PC-3 (cell line): ENCODE measurements around the gene SPTLC2. TPM values are rescaled to one million over a fixed set of nuclear protein-coding genes. Genes with fewer than 3 reads are reported as not detected.
A peak's percentile ranks its signal among the peaks of the same experiment; 100 is the strongest.
"Not testable (repeated sequence)": the region's sequence is repeated elsewhere in the genome, so short reads cannot be mapped to it uniquely, and the experiment has no call there.

Experiments used
- ATAC-seq: fragments of 200-7000 bp; cut with Tn5 transposase; 2 replicates; pipeline ENCODE4 v1.9.1; 2020; ENCODE audit warnings: mild to moderate bottlenecking, moderate library complexity
- BruUV-seq: library from RNA; stranded (reverse); fragments of 400-500 nt; replicated peaks from 2 replicates; lab custom pipeline; 2021; lab: Mats Ljungman, UMichigan
- CTCF ChIA-PET: fragments of 300-600 bp; sonication (Branson Sonifier 250); formaldehyde crosslinking; loops from one replicate; lab custom pipeline; 2022; ENCODE audit warnings: antibody characterized with exemption; lab: Charles Lee
- POLR2A ChIA-PET: fragments of 300-600 bp; sonication (Branson Sonifier 250); formaldehyde crosslinking; loops from one replicate; lab custom pipeline; 2022; ENCODE audit warnings: antibody characterized with exemption; ENCODE audit not compliant: unreplicated experiment; lab: Charles Lee
- DNase-seq: peaks from one replicate; pipeline ENCODE4 v3.0.0-alpha.2; 2015
- H2AFZ ChIP-seq: fragments of 300-600 bp; sonication (generic); 2 replicates; pipeline ENCODE4 v1.6.0; 2016; ENCODE audit warnings: antibody characterized with exemption, low read length
- H3F3A ChIP-seq: fragments of 300-600 bp; sonication (generic); one replicate; pipeline ENCODE4 v1.6.0; 2017; ENCODE audit warnings: antibody characterized with exemption, low read length, control low read depth, mild to moderate bottlenecking; ENCODE audit not compliant: unreplicated experiment
- H3K27ac ChIP-seq: fragments of 300-600 bp; sonication (generic); 2 replicates; pipeline ENCODE4 v1.5.1; 2016; ENCODE audit warnings: mild to moderate bottlenecking, low read length
- H3K27me3 ChIP-seq: fragments of 300-600 bp; sonication (generic); 2 replicates; pipeline ENCODE4 v1.6.1; 2016; ENCODE audit warnings: low read length, mixed read lengths
- H3K36me3 ChIP-seq: fragments of 300-600 bp; sonication (generic); 2 replicates; pipeline ENCODE4 v1.6.1; 2016; ENCODE audit warnings: low read depth, mixed run types, low read length, mixed read lengths
- H3K4me1 ChIP-seq: fragments of 300-600 bp; sonication (generic); 2 replicates; pipeline ENCODE4 v1.5.1; 2016; ENCODE audit warnings: low read length; ENCODE audit not compliant: insufficient read depth
- H3K4me2 ChIP-seq: fragments of 300-600 bp; sonication (generic); 2 replicates; pipeline ENCODE4 v1.6.0; 2016; ENCODE audit warnings: low read length
- H3K4me3 ChIP-seq: fragments of 300-600 bp; sonication (generic); 2 replicates; pipeline ENCODE4 v1.5.1; 2016; ENCODE audit warnings: mild to moderate bottlenecking, low read length, mixed read lengths
- H3K79me2 ChIP-seq: fragments of 300-600 bp; sonication (generic); 2 replicates; pipeline ENCODE4 v1.6.1; 2017; ENCODE audit warnings: low read length, mixed read lengths
- H3K9ac ChIP-seq: fragments of 300-600 bp; sonication (generic); 2 replicates; pipeline ENCODE4 v1.6.0; 2016; ENCODE audit warnings: mild to moderate bottlenecking, low read length
- H3K9me2 ChIP-seq: fragments of 300-600 bp; sonication (generic); replicated peaks from 2 replicates; pipeline ENCODE4 v1.6.1; 2016; ENCODE audit warnings: mixed run types, low read length, mixed read lengths
- H3K9me3 ChIP-seq: fragments of 300-600 bp; sonication (generic); 2 replicates; pipeline ENCODE4 v1.6.1; 2016; ENCODE audit warnings: low read length, mixed read lengths
- H4K20me1 ChIP-seq: fragments of 300-600 bp; sonication (generic); 2 replicates; pipeline ENCODE4 v1.6.1; 2016; ENCODE audit warnings: low read length, mixed read lengths
- CTCF ChIP-seq: fragments of 300-600 bp; sonication (generic); conservative IDR thresholded peaks from 2 replicates; pipeline ENCODE4 v1.5.1; 2017; ENCODE audit warnings: antibody characterized with exemption, low read depth, mild to moderate bottlenecking, low read length
- EZH2 ChIP-seq: fragments of 300-600 bp; sonication (generic); IDR thresholded peaks from one replicate; pipeline ENCODE4 v1.6.1; 2017; ENCODE audit warnings: antibody characterized with exemption, mild to moderate bottlenecking, low read length; ENCODE audit not compliant: unreplicated experiment
- EZH2phosphoT487 ChIP-seq: fragments of 300-600 bp; sonication (generic); IDR thresholded peaks from 2 replicates; pipeline ENCODE4 v1.6.1; 2018; ENCODE audit warnings: mild to moderate bottlenecking, antibody characterized with exemption, low read length, borderline replicate concordance
- intact Hi-C: fragments of 100-400 bp; cut with micrococcal nuclease; formaldehyde crosslinking; loops from 2 replicates; pipeline ENCODE4 v1.9.0; 2023
- total RNA-seq: library from RNA; depleted of rRNA; stranded (reverse); fragments of >200 nt; gene quantifications from 2 replicates; pipeline ENCODE4 v1.2.3, GENCODE V29; 2014

SPTLC2 gene
- total RNA-seq, 1 experiment from 2014 or later: 27.6 TPM

- no peak overlapping the region for H3K9ac ChIP-seq
- no peak overlapping the region for H3K4me2 ChIP-seq
- no peaks in the 10 kb centered on the region for H3K79me2 ChIP-seq
- no peak for TF ChIP-seq CTCF
- TF ChIP-seq EZH2phosphoT487: no peak
- TF ChIP-seq EZH2: no peak
- CTCF ChIA-PET: interaction anchor here (0.6 kb wide), 1 partner anchor 498 kb away, joined by 4 read pairs; no protein-coding TSS in a partner anchor
- no peaks in the 10 kb centered on the region for H3K9me3 ChIP-seq
- ATAC-seq (no peak), DNase-seq (no peak)
- POLR2A ChIA-PET: no interaction called here
- no peaks in the 10 kb centered on the region for H3K9me2 ChIP-seq
- intact Hi-C loops: no loop called here
- H2AFZ ChIP-seq: no peak overlapping the region
- no TSS peak for BruUV-seq
- no peaks in the 10 kb centered on the region for H3F3A ChIP-seq
- no peaks in the 10 kb centered on the region for H4K20me1 ChIP-seq
- no peak overlapping the region for H3K27ac ChIP-seq
- no peaks in the 10 kb centered on the region for H3K36me3 ChIP-seq
- H3K27me3 ChIP-seq: no peaks in the 10 kb centered on the region
- peaks cover 10% of the 10 kb centered on the region for H3K4me1 ChIP-seq
- H3K4me3 ChIP-seq: no peak overlapping the region
Observed at GRCh38 chr14:77640756-77641533, 24.5 kb upstream of the SPTLC2 start.

GRCh38 chr14:77638771-77639171, 22.3 kb upstream of the SPTLC2 start:
- ATAC-seq (peak; percentile 70), DNase-seq (peak; percentile 82)
- no peaks in the 10 kb centered on the region for H3K27me3 ChIP-seq
- peak overlapping the region; percentile 83 for H3K27ac ChIP-seq
- POLR2A ChIA-PET: no interaction called here
- no peaks in the 10 kb centered on the region for H3F3A ChIP-seq
- H3K4me1 ChIP-seq: peaks cover 10% of the 10 kb centered on the region
- no peaks in the 10 kb centered on the region for H4K20me1 ChIP-seq
- no peaks in the 10 kb centered on the region for H3K79me2 ChIP-seq
- H3K9ac ChIP-seq: peak overlapping the region; percentile 33
- TF ChIP-seq EZH2phosphoT487 (no peak), EZH2 (no peak), CTCF (no peak)
- 0 out of 2 replicates have a peak overlapping the region, but pooled peaks have one; percentile 15 for H2AFZ ChIP-seq
- BruUV-seq: no TSS peak
- 0 out of 2 replicates have a peak, but pooled peaks cover under 1% of the 10 kb centered on the region for H3K36me3 ChIP-seq
- H3K4me3 ChIP-seq: no peak overlapping the region
- intact Hi-C loops: no loop called here
- H3K9me2 ChIP-seq: no peaks in the 10 kb centered on the region
- CTCF ChIA-PET: no interaction called here
- H3K9me3 ChIP-seq: peaks cover 6% of the 10 kb centered on the region; the same call in 1 of the 2 replicates
- peak overlapping the region; percentile 48; the same call in 1 of the 2 replicates for H3K4me2 ChIP-seq

GRCh38 chr14:77635869-77636268, 19.4 kb upstream of the SPTLC2 start:
- H4K20me1 ChIP-seq, DNase-seq, H3K4me2 ChIP-seq, H2AFZ ChIP-seq, H3K4me3 ChIP-seq, H3K36me3 ChIP-seq, CTCF ChIA-PET, BruUV-seq, H3K9ac ChIP-seq, intact Hi-C loops, H3K79me2 ChIP-seq, ATAC-seq, H3K27ac ChIP-seq, H3K9me2 ChIP-seq, H3F3A ChIP-seq, H3K27me3 ChIP-seq, POLR2A ChIA-PET: not testable (repeated sequence)
- peaks cover 10% of the 10 kb centered on the region for H3K4me1 ChIP-seq
- H3K9me3 ChIP-seq: peaks cover 23% of the 10 kb centered on the region

- H2AFZ ChIP-seq, H3K79me2 ChIP-seq, H3K4me3 ChIP-seq, CTCF ChIA-PET, H3F3A ChIP-seq, POLR2A ChIA-PET, BruUV-seq, H3K9me2 ChIP-seq, H3K9ac ChIP-seq, H3K27ac ChIP-seq, DNase-seq, H3K36me3 ChIP-seq, H4K20me1 ChIP-seq, intact Hi-C loops, ATAC-seq, H3K4me2 ChIP-seq, H3K27me3 ChIP-seq: not testable (repeated sequence)
- Histone ChIP-seq H3K9me3 (peaks cover 23% of the 10 kb centered on the region), H3K4me1 (peaks cover 10% of the 10 kb centered on the region)
Observed at GRCh38 chr14:77635466-77635865, 19.0 kb upstream of the SPTLC2 start.
